GM13977 (cell line): ENCODE data around the gene TLCD3B.
"Not testable (repeated sequence)": the region's sequence is repeated elsewhere in the genome, so short reads cannot be mapped to it uniquely, and the experiment has no call there.

ENCODE experiments used
- DNase-seq: peaks from one replicate; pipeline ENCODE4 v3.0.0; 2012; ENCODE audit warnings: low spot score
- CTCF ChIP-seq: IDR thresholded peaks from 2 replicates; pipeline ENCODE4 v1.5.1; 2012; ENCODE audit warnings: mild to moderate bottlenecking, control low read depth; ENCODE audit not compliant: insufficient read depth; ENCODE audit errors: extremely low read depth, missing control alignments
- in situ Hi-C: fragments of 300-500 bp; cut with MboI; formaldehyde crosslinking; loops from one replicate; pipeline ENCODE4 v1.12.0; 2022; ENCODE audit warnings: low sequenced_read_pairs, low pct_unique_long_range_greater_than_20kb, mixed read lengths, inconsistent platforms; ENCODE audit not compliant: unreplicated experiment

TLCD3B gene

DNA sequence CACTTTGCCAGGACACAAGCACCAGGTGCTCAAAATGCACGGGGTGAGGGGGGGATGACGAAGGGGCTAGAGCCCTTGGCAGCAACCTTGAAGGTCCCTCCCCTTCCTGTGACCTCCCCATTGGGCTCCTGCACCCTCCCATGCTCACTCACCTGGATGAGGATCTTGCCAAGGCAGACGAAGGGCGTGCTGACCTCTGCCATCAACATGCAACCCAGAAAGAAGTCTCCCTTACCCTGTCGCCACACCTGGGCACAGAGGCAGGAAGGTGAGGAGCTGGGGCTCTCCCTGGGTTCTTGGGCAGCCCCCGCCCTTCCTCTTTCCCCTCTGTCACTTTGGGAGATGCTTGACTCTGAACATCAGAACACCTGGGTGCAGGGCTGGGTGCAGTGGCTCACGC lies 5.5 kb downstream of the TLCD3B start:
- no peak for DNase-seq
- no peak for TF ChIP-seq CTCF
- in situ Hi-C loops = loop anchor here (10.0 kb wide), 1 partner anchor 341 kb away; no protein-coding TSS in a partner anchor

GRCh38 chr16:30025156-30025555 lies 5.9 kb downstream of the TLCD3B start:
- no peak for DNase-seq
- in situ Hi-C loops = loop anchor here (10.0 kb wide), 1 partner anchor 340 kb away; no protein-coding TSS in a partner anchor
- TF ChIP-seq CTCF = no peak

- DNase-seq = no peak
- TF ChIP-seq CTCF = no peak
- in situ Hi-C loops = loop anchor here (10.0 kb wide), 1 partner anchor 340 kb away; no protein-coding TSS in a partner anchor
These were observed 6.6 kb downstream of the TLCD3B start for GRCh38 chr16:30024451-30024850.

DNA sequence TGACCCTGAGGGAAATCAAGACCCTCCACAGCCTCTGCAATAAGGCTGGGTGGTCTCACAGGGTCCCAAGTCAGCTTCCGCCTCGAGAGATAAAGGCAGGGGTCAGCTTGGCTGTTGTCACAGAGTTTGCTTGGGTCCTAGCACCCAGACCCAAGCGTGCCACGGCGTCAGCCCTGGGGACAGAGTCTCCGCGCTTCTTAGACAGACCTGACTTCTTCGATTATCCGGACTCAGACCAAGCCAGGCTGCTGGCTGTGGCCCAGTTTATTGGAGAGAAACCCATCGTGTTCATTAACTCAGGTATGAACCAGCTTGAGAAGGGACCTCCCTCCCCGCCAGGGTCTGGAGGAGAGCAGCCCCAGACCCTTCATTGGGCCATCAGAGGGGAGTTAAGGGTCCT lies 7.5 kb downstream of the TLCD3B start:
- DNase-seq = no peak
- TF ChIP-seq CTCF = no peak
- in situ Hi-C loops = loop anchor here (10.0 kb wide), 1 partner anchor 339 kb away; no protein-coding TSS in a partner anchor

GRCh38 chr16:30022887-30023286 lies 8.2 kb downstream of the TLCD3B start, which contains the start of gene C16orf92:
TSS of gene C16orf92 (plus strand) at chr16:30023198. CDS start at chr16:30023341, 143 bp downstream.
- no peak for TF ChIP-seq CTCF
- in situ Hi-C loops = loop anchor here (10.0 kb wide), 1 partner anchor 338 kb away; no protein-coding TSS in a partner anchor

GRCh38 chr16:30018731-30019158 lies 12.3 kb downstream of the TLCD3B start:
- DNase-seq = no peak
- no peak for TF ChIP-seq CTCF
- in situ Hi-C loops = no loop called here

More at GRCh38 chr16:30022887-30023286, 8.2 kb downstream of the TLCD3B start, which contains the start of gene C16orf92:
- no peak for DNase-seq

DNA sequence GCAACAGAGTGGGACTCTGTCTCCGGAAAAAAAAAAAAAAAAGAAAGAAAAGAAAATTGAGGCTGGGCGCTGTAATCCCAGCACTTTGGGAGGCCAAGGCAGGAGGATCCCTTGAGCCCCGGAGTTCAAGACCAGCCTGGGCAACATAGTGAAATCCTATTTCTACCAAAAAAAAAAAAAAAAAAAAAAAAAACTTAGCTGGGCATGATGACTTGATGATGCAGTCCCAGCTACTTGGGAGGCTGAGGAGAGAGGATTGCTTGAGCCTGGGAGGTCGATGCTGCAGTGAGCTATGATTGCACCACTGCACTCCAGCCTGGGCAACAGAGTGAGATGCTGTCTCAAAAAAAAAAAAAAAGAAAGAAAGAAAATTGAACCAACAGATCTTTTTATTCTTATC lies 13.1 kb downstream of the TLCD3B start:
- in situ Hi-C loops = not testable (repeated sequence)

More for the DNA sequence above, 13.1 kb downstream of the TLCD3B start:
- not testable (repeated sequence) for DNase-seq
